HG02870 (cell line): ENCODE data around the gene PHLDB2.

Source experiments
- ATAC-seq: cut with Tn5 transposase; IDR thresholded peaks from one replicate; pipeline ENCODE4 v1.9.1; 2021; ENCODE audit warnings: mild to moderate bottlenecking, moderate library complexity; ENCODE audit not compliant: unreplicated experiment

The PHLDB2 gene

GRCh38 chr3:111882194-111882593, 23.1 kb downstream of the PHLDB2 start:
- no peak for ATAC-seq

DNA sequence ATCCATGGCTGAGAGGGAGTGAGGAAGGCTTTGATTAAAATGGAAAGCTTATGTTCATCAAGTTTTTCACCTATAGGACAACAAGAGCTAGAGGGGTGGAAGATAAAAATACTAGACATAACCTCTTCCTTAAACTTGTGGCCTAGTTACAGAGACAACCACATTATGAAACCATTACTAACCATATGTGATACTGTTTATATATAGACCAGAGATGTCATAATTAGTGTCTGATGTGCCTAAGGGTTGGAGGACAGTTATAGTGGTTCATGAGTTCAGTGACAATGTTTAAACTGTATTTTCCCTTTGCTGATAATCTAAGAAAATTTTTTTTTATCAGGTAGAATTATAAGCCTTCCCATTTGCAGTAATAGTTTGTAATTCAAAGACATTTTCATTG, 23.7 kb downstream of the PHLDB2 start:
- ATAC-seq: peak; percentile 97

GRCh38 chr3:111884411-111885018, 25.4 kb downstream of the PHLDB2 start:
- no peak for ATAC-seq

DNA sequence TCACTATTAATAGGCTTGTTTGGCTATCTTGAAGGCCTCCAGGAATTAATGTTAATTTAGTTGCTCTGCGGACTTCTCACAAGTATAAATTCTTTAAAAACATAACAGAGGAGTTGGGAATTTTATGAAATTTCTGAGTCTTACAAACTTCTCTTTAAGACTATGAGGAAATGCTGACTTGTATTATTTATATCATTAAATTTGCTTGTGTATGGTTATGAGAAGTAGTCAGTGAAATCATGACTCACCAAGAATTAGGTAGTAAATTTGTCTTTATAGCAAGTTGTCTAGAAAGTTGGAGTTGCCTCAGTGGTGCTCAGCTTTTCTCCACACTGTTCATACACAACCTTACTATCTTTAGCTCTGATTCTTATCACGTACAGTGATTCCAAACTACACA, 26.5 kb downstream of the PHLDB2 start:
- no peak for ATAC-seq

DNA sequence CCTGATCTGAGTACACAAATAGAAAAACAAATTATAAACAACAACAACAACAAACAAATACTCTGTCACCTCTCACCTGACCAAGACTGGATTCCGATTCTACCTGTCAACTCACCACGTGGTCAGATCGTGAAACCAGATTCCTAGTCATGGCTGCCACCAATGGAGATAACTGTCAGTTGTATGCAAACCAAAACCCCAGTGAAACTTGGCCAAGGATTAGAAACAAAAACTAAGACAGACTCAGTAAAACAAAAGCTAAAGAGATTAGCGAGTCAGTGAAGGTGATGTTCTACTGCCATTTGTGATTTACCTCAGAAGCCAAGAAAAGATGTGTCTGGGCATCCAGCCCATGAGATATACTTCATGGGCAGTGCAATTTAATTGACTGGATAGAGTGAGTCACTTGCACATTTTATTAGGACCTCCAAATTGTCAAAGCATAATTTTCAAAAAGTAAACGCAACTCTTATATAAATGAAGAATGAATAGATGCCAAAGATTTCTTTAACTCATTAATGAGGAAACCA, 31.1 kb downstream of the PHLDB2 start:
- no peak for ATAC-seq

DNA sequence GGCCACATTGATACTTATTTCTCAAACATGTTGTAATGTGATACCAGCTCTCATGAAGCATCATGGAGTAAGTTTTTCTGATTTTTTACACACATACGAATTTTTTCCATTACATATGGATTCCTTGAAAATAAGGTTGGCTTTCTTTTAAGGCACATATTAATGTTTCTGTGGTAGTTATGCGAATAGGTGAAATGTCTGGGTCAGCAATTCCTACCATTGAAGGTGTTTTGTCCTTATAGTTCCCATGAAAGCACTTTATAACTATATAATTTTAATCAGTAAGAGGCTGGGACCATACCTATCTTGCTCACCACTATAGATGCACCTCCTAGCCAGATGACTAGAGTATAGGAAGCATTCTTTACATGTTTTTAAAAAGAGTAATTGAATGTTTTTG, 33.0 kb downstream of the PHLDB2 start:
- ATAC-seq: no peak

- no peak for ATAC-seq
These were observed 36.0 kb downstream of the PHLDB2 start for GRCh38 chr3:111895071-111895470.

DNA sequence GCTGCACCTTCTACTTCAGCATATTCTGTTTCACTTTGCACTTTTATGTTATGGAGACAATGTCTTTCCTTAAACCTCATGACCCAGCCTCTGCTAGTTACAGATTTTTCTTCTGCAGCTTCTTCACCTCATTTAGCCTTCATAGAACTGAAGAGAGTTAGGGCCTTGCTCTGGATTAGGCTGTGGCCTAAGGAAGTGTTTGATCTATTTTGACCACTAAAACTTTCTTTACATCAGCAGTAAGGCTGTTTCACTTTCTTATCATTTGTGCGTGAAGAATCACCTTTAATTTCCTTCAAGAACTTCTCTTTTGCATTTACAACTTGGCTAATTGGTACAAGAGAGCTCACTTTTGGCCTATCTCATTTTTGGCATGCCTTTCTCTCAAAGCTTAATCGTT, 40.9 kb downstream of the PHLDB2 start:
- no peak for ATAC-seq

GRCh38 chr3:111901637-111902036, 42.6 kb downstream of the PHLDB2 start:
- ATAC-seq: no peak

DNA sequence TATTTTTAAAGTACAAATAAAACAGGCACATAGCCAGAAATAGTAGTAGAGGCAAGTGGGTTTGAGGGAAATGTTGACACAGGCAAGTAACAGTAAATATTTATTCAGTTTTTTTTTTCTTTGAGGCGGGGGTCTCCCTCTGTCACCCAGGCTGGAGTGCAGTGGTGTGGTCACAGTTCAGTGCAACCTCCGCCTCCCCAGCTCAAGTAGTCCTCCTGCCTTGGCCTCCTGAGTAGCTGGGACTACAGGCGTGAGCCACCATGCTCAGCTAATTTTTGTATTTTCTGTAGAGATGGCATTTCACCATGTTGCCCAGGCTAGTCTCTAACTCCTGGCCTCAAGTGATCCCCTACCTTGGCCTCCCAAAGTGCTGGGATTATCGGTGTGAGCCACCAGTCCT, 43.5 kb downstream of the PHLDB2 start:
- ATAC-seq: no peak

DNA sequence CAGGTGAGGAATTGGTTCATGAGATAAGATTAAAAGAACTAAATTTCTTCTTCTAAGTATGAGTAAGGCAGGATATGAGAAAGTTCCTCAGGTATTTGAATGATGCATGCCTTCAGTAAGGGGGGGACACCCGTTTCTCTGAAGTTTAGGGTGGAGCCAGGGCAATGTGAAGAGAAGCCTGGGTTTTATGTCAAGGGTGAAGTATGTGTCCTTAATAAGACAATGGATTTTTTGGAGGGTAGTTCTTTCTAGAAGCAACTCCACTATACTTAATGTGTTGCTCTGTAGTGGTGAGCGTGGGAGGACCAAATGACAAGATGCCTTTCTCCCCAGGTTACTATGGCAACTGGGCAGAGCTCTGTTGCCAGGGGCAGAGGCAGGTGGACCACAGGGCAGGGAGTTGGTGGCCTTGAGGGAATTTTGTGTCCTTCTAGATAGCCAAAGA, 44.0 kb downstream of the PHLDB2 start:
- ATAC-seq: no peak

DNA sequence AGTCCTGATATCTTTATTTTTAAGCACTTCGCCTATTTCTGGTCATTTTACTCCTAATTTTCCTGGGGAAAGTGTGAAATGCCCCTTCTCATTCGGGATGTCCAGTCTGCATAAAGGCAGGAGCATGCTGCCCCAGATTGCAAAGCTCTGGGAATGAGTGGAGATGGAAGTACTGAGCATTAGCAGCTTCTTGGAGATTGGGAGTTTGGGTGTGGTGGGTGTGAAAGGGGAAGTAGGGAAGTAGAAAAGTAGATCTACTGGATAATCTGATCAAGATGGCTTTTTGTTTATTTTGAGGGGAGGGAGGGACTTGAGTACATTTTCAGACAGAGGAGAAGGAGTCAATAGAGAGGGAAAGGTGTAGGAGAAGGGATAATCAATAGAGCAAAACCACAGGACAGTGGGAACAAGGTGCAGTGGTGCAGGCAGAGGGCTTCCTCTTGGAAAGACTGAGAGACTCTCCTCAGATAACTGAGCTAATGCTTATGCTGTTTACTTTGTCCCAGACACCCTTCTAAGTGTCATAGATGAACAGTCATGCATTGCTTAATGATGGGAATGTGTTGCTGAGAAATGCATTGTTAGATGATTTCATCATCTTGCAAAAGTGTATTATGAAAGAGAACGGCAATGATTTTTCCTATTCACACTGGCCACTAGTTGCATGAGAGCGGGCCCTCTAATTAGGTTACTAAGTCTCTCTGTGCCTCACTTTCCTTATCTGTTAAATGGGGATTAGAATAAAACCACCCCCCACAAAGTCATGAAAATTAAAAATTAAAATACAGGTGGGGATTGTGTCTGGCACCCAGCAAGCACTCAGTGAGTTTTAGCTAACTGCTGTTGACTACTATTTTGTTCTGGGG, 45.5 kb downstream of the PHLDB2 start:
- ATAC-seq: no peak

- no peak for ATAC-seq
These were observed 47.6 kb downstream of the PHLDB2 start for GRCh38 chr3:111906656-111907055.

DNA sequence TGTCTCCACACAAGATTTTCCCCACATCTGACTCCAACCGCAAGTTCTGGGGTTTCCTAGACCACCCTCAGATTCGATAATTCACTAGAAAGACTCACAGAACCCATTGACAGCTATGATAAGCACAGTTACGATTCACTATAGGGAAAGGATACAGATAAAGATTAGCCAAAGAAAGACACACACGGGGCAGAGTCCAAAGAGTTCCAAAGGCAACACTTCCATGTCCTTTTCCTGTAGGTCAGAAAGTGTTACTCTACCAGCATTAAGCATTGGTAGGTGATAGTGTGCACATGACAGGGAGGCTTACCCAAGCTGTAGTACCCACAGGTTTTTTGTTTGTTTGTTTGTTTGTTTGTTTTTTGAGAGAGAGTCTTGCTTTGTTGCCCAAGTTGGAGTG, 48.1 kb downstream of the PHLDB2 start:
- ATAC-seq: no peak

DNA sequence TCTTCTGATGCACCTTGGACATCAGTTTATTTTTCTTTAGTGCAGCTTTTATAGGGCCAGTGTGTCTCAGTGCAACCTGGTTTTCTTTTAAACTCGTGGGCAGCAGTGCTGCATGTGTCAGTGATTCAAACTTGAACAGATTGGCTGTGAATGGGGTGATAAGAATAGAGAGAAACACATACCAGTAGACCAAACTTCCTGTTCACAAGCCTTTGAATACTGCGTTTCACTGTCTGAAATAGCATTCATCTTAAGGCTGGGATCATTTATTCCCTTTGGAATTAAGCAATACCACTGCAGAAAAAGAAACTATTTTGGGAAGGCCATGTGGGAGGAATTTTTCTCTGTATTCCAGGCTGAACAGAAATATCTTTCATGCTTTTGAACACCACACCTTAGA, 51.7 kb downstream of the PHLDB2 start:
- no peak for ATAC-seq

- ATAC-seq: no peak
These were observed 52.4 kb downstream of the PHLDB2 start for GRCh38 chr3:111911446-111911845.

DNA sequence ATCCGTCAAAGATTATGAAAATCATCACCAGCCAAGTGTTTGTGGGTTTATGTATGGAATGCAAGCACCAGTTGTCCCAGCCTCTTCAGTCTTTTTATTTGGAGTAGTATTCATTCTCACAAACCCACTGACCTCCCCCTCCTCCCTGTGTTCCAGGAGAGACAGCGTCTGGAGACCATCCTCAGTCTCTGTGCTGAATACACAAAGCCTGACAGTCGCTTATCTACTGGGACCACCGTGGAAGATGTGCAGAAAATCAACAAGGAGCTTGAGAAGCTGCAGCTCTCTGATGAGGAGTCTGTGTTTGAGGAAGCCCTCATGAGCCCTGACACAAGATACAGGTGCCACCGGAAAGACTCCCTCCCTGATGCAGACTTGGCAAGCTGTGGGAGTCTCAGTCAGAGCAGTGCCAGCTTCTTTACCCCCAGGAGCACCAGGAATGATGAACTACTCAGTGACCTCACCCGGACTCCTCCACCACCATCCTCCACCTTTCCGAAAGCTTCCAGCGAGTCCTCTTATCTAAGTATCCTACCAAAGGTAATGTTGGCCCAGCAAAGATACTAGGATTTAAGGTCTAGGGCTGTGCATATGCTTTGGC, 54.2 kb downstream of the PHLDB2 start:
- no peak for ATAC-seq

DNA sequence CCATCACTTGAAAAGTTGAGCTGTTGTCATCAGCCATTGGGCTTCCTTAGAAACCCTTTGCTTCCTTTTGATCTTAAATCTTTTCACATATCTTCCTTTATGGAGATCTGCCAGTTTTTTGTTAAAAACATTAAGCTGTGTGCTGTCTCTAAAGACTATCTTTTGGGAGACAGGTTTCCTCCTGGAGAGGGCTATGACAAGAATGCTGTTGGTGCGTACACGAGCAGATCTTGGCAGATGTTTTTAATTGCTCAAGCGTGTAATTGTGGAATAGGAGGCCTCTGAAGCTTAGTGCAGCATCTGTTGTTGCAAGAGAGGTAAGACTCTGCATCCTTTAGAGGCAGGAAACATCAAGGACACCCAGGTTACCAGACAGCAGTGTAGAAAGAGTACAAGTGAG, 56.8 kb downstream of the PHLDB2 start:
- no peak for ATAC-seq

DNA sequence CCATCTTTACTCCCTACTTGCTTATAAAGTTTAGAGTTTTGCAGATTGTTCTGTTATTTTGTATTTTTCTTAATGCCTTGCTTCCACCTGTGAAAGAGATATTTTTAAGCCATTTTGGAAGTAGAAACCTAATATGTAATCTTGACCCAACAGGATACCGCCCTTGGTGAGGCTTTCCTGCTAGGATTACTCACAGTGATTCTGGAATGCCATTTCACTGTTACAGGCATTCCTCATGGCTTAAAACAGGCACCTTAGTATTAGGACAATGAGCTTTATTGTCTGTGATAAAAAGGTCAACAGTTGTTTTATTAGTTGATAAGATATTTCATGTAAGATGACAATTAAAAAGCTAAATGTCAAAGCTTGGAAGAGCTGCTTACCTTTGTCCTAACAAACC, 58.2 kb downstream of the PHLDB2 start:
- no peak for ATAC-seq

DNA sequence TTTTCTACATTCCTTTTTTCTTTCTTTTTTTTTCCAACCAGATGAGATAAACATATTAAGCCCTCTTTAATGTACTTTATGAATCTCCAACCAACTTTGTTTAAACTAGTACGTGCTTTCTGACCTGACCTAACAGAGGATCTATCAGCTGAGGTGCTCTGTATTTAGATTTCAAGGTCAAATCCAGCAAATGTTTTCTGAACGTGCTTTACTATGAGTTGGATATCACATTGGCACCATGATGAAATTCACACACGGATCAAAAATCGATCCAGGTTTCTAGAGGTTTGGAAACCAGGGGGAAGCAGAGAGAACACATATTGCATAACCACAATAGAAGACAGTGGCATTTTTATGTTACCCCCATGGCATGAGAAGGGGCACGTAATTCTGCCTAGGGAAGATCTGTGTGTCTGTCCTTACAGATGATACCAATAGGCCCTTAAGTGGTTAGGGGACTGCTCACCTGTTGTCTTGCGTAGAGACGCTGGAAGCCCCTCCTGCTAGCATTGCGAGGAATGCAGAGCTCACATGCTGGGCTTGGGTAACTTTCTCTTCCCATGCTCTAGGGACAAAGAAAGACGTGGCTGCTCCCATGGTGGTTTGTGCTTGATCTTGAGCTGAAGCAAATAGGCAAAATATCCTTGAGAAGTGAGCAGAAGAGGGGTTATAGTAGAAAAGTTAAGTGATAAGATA, 60.5 kb downstream of the PHLDB2 start:
- ATAC-seq: no peak

- ATAC-seq: no peak
These were observed 62.1 kb downstream of the PHLDB2 start for GRCh38 chr3:111921181-111921580.
